Measurements from ENCODE around the gene PRRX2.

Gene PRRX2

DNA sequence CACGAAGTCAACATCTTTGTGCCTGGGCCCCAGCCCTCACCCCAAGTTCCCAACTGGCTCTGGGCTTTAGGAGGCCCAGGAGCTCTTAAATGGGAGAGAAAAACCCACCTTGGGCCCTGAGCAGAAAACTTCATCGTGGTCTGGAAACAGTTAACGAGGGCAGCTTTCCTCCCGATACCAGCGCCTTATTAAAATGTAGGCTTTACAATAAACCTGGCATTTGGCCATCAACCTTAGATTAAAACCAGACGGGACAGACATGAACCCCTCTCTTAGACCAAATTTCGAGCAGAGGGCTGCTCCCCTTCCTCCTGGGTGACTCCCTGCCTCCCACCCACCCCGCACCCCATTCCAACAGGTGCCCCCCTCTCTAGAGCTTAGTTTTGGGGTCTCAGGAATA lies 39.4 kb downstream of the PRRX2 start:
- TF ChIP-seq, protein P1, sequence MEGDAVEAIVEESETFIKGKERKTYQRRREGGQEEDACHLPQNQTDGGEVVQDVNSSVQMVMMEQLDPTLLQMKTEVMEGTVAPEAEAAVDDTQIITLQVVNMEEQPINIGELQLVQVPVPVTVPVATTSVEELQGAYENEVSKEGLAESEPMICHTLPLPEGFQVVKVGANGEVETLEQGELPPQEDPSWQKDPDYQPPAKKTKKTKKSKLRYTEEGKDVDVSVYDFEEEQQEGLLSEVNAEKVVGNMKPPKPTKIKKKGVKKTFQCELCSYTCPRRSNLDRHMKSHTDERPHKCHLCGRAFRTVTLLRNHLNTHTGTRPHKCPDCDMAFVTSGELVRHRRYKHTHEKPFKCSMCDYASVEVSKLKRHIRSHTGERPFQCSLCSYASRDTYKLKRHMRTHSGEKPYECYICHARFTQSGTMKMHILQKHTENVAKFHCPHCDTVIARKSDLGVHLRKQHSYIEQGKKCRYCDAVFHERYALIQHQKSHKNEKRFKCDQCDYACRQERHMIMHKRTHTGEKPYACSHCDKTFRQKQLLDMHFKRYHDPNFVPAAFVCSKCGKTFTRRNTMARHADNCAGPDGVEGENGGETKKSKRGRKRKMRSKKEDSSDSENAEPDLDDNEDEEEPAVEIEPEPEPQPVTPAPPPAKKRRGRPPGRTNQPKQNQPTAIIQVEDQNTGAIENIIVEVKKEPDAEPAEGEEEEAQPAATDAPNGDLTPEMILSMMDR (IDR thresholded peaks at IDR 0.05; ENCODE audit: borderline replicate concordance, insufficient read depth, low read depth, low read length) = no peak
- H3K4me3 ChIP-seq (ENCODE audit: low read depth, low read length) = no peak overlapping the region

DNA sequence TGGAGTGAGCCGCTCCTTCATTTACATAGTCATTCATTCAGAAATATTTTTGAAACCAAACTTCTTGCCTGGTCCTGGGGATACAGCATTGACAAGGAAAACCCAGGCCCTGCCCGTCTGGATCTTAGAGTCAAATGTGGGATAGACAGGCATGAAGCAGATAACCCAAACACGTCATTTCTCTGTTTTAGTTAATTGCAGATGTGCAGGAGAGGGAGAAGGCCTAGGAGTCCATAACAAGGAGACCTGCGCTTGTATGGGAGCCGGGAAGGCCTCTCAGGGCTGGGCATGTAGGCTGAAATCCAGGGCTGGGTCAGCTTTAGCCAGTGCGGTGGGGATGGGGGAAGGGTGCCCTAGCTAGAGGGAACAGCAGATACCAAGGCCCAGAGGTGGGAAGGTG lies 43.3 kb downstream of the PRRX2 start:
- TF ChIP-seq, protein P1 (IDR thresholded peaks at IDR 0.05; ENCODE audit: borderline replicate concordance, insufficient read depth, low read depth, low read length) = no peak
- no peak overlapping the region for H3K4me3 ChIP-seq (ENCODE audit: low read depth, low read length)

DNA sequence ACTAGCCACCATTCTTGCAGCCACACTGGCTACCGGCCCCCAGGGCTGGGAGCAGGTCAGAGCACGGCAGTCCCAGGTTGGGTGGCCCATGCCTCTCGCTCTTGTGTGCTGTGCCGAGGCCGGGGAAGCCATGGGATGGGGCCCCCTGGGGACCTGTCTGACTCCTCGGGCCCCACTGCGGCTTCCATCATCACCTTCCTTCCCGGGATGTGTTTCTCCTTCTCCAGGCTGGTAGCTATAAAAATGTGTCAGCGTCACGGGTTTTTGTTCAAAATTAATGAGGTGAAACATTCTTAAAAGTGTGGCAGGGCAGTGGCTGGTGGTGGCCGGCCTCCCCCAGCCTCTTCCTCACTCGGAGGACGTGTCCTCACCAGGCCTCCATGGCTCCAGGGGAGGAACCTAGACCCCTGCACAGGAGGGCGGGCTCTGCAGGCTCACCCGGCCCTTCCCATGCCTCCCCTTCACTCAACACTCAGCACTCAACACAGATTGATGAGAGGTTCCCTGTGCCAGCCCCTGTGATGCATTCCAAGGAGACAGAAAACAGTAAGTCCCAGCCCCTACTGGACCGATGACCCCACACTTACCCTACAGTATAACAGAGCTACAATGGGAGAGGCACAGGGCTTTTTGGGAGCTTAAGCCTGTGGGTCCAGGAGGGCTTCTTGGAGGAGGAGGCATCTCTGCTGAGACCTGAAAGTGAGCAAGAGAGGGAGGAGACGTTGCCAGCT lies 44.2 kb downstream of the PRRX2 start:
- H3K4me3 ChIP-seq (ENCODE audit: low read depth, low read length) = no peak overlapping the region
- TF ChIP-seq, protein P1 (IDR thresholded peaks at IDR 0.05; ENCODE audit: borderline replicate concordance, insufficient read depth, low read depth, low read length) = no peak

DNA sequence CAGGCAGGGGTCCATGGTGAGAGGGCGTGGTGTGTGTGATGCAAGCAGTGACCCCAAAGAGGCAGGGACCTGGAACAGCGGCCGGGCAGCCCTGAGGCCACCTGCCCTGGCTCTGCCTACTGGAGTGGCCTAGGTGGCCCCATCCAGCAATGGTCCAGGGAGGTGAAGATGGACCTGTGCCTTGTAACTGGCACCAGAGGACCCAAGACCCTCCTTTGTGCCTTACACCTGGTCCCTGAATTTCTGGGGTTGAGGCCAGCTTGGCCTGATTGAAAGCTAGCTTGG lies 44.7 kb downstream of the PRRX2 start:
- no peak overlapping the region for H3K4me3 ChIP-seq (ENCODE audit: low read depth, low read length)
- TF ChIP-seq, protein P1 (IDR thresholded peaks at IDR 0.05; ENCODE audit: borderline replicate concordance, insufficient read depth, low read depth, low read length) = no peak

DNA sequence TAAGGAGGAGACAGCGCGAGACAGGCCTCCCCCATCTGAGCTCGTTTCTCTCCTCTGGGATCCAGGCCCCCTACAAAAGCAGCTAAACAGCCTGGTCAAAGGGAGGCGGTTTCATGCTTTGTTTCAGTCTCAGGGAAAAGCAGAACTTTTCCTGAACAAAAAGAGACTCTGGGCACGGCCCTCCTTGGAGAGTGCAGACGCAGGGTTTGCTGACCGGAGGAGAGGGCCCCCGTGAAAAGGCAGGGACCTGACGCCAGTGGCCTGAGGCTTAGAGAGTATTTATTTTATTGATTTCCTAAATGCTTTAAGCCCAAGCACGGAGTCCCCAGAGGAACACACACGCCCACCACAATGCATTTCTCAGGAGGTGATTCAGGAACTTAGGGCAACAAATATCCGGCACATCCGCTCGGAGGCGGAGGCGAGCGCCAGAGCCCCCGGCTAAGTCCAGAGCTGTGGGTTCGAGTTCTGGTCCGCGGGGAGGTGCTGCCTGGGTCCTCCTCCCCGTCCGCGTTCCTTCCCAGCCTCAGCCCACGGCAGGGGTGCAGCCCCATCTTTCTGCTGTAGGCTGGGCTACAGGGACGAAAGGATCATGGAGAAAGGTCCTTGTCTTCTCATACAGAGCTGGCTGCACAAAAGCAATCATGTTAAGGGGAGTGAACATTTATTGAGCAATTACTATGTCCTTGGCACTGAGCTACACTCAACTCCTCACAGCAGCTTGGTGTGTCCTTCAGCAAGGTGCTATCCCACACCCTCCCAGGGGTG lies 47.4 kb downstream of the PRRX2 start:
- TF ChIP-seq, protein P1 (IDR thresholded peaks at IDR 0.05; ENCODE audit: borderline replicate concordance, insufficient read depth, low read depth, low read length) = no peak
- H3K4me3 ChIP-seq (ENCODE audit: low read depth, low read length) = no peak overlapping the region

DNA sequence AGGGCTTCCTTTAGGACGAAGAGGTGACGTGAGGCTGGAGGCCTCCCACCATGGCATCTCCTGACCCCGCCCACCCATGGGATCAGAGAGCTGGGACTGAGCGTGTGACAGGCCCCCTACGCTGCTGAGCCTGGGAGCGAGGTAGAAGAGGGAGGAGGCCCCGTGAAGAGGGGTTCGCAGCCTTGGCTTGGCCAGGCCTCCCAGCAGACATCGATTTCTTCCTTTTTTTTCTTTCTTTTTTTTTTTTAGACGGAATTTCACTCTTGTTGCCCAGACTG lies 47.9 kb downstream of the PRRX2 start:
- no peak overlapping the region for H3K4me3 ChIP-seq (ENCODE audit: low read depth, low read length)
- TF ChIP-seq, protein P1 (IDR thresholded peaks at IDR 0.05; ENCODE audit: borderline replicate concordance, insufficient read depth, low read depth, low read length) = no peak

DNA sequence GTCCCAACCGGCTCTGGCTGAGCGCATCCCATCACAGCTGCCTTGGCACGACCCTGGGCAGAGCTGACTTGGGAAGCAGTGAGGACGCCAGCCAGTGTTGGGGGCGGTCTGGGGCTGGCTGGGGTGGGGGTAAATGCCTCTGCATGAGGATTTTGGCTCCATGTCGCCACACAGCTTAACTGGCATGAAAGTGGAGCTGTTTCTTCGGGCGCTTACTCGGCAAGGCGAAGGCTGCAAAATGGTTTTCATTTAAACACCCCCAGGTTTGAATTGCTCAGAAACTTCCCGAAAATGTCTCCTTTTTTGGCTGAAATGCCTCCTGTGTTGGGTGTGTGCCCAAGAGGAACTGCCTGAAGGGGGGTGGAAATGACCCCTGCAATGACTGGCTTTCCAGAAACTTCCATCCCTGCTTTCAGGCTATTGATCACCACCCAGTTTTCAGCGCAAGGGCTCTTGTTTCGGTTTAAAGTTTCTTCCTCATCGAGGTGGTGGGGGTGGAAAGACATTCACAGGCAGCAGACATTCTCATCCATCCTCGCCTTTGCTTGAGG lies 49.1 kb downstream of the PRRX2 start:
- TF ChIP-seq, protein P1 (IDR thresholded peaks at IDR 0.05; ENCODE audit: borderline replicate concordance, insufficient read depth, low read depth, low read length) = no peak
- no peak overlapping the region for H3K4me3 ChIP-seq (ENCODE audit: low read depth, low read length)

Measured in GM12875 (cell line).